ENCODE results near the gene H2AZ2.

The H2AZ2 gene

GRCh38 chr7:44847920-44848634 lies at the start of gene H2AZ2:
H2AZ2 (minus strand) TSS chr7:44848087; CDS start chr7:44847971, 116 bp downstream.
- Mint-ChIP-seq H3K4me3 (peak within 1 kb of the TSS; percentile 86), H3K4me1 (peaks cover 9% of the 10 kb centered on the region), H3K27ac (peak within 1 kb of the TSS; percentile 99), H3K36me3 (no peaks in the 10 kb centered on the region), H3K9me3 (no peaks in the 10 kb centered on the region), H3K27me3 (no peaks in the 10 kb centered on the region)
- peak; percentile 96 to 99 for DNase-seq (ENCODE audit: low spot score in 2 of 2)
- ATAC-seq (ENCODE audit: low read depth): peak; percentile 80

GRCh38 chr7:44897309-44897708 lies 49.4 kb upstream of the H2AZ2 start:
- Mint-ChIP-seq H3K27me3 (no peaks in the 10 kb centered on the region), H3K36me3 (peaks cover 1% of the 10 kb centered on the region), H3K4me1 (peaks cover 5% of the 10 kb centered on the region), H3K27ac (no peak overlapping the region), H3K9me3 (no peaks in the 10 kb centered on the region), H3K4me3 (no peak overlapping the region)
- ATAC-seq (ENCODE audit: low read depth): no peak
- no peak for DNase-seq (ENCODE audit: low spot score in 2 of 2)

GRCh38 chr7:44894888-44895580 lies 47.1 kb upstream of the H2AZ2 start:
- ATAC-seq (ENCODE audit: low read depth) (no peak), DNase-seq (ENCODE audit: low spot score in 2 of 2) (no peak)
- peaks cover 1% of the 10 kb centered on the region for H3K36me3 Mint-ChIP-seq
- no peak overlapping the region for H3K27ac Mint-ChIP-seq
- H3K4me3 Mint-ChIP-seq: no peak overlapping the region
- peaks cover 5% of the 10 kb centered on the region for H3K4me1 Mint-ChIP-seq
- no peaks in the 10 kb centered on the region for H3K9me3 Mint-ChIP-seq
- H3K27me3 Mint-ChIP-seq: no peaks in the 10 kb centered on the region

GRCh38 chr7:44893710-44894234 lies 45.9 kb upstream of the H2AZ2 start:
- DNase-seq (ENCODE audit: low spot score in 2 of 2): no peak
- no peaks in the 10 kb centered on the region for H3K9me3 Mint-ChIP-seq
- H3K27ac Mint-ChIP-seq: no peak overlapping the region
- H3K4me1 Mint-ChIP-seq: peaks cover 5% of the 10 kb centered on the region
- H3K4me3 Mint-ChIP-seq: no peak overlapping the region
- H3K36me3 Mint-ChIP-seq: peaks cover 1% of the 10 kb centered on the region
- H3K27me3 Mint-ChIP-seq: no peaks in the 10 kb centered on the region
- ATAC-seq (ENCODE audit: low read depth): no peak

GRCh38 chr7:44891791-44892190 lies 43.9 kb upstream of the H2AZ2 start:
- Mint-ChIP-seq H3K4me1 (peaks cover 3% of the 10 kb centered on the region), H3K27me3 (no peaks in the 10 kb centered on the region), H3K9me3 (no peaks in the 10 kb centered on the region), H3K27ac (peak overlapping the region; percentile 40), H3K4me3 (no peak overlapping the region), H3K36me3 (no peaks in the 10 kb centered on the region)
- DNase-seq (ENCODE audit: low spot score in 2 of 2) (no peak), ATAC-seq (ENCODE audit: low read depth) (no peak)

- Mint-ChIP-seq H3K27me3 (no peaks in the 10 kb centered on the region), H3K36me3 (no peaks in the 10 kb centered on the region), H3K4me3 (no peak overlapping the region), H3K27ac (peak overlapping the region; percentile 40), H3K9me3 (no peaks in the 10 kb centered on the region), H3K4me1 (peaks cover 3% of the 10 kb centered on the region)
- DNase-seq (ENCODE audit: low spot score in 2 of 2) (no peak), ATAC-seq (ENCODE audit: low read depth) (no peak)
These were observed 43.5 kb upstream of the H2AZ2 start for GRCh38 chr7:44891372-44891771.

GRCh38 chr7:44889086-44889781 lies 41.3 kb upstream of the H2AZ2 start:
- ATAC-seq (ENCODE audit: low read depth): no peak
- H3K27ac Mint-ChIP-seq: no peak overlapping the region
- H3K4me1 Mint-ChIP-seq: peaks cover 10% of the 10 kb centered on the region
- no peak for DNase-seq (ENCODE audit: low spot score in 2 of 2)
- no peaks in the 10 kb centered on the region for H3K9me3 Mint-ChIP-seq
- peaks cover 3% of the 10 kb centered on the region for H3K36me3 Mint-ChIP-seq
- H3K27me3 Mint-ChIP-seq: no peaks in the 10 kb centered on the region
- H3K4me3 Mint-ChIP-seq: no peak overlapping the region

- H3K4me3 Mint-ChIP-seq: peak overlapping the region; percentile 25
- peak; percentile 7 for ATAC-seq (ENCODE audit: low read depth)
- no peaks in the 10 kb centered on the region for H3K27me3 Mint-ChIP-seq
- H3K9me3 Mint-ChIP-seq: no peaks in the 10 kb centered on the region
- peaks cover 3% of the 10 kb centered on the region for H3K36me3 Mint-ChIP-seq
- peak; percentile 31 to 39 for DNase-seq (ENCODE audit: low spot score in 2 of 2)
- H3K4me1 Mint-ChIP-seq: peaks cover 12% of the 10 kb centered on the region
- peak overlapping the region; percentile 38 for H3K27ac Mint-ChIP-seq
These were observed 39.4 kb upstream of the H2AZ2 start for GRCh38 chr7:44887293-44887692.

- DNase-seq (ENCODE audit: low spot score in 2 of 2) (peak; percentile 96 to 97), ATAC-seq (ENCODE audit: low read depth) (peak; percentile 83)
- H3K4me3 Mint-ChIP-seq: peak within 1 kb of the TSS; percentile 92
- H3K27ac Mint-ChIP-seq: peak within 1 kb of the TSS; percentile 99
- H3K9me3 Mint-ChIP-seq: no peaks in the 10 kb centered on the region
- peaks cover 3% of the 10 kb centered on the region for H3K36me3 Mint-ChIP-seq
- H3K27me3 Mint-ChIP-seq: no peaks in the 10 kb centered on the region
- peaks cover 19% of the 10 kb centered on the region for H3K4me1 Mint-ChIP-seq
These were observed 37.8 kb upstream of the H2AZ2 start, which contains the start of gene PURB for GRCh38 chr7:44885394-44886317. PURB (minus strand) TSS chr7:44885530; CDS start chr7:44885348, 182 bp downstream.

- Mint-ChIP-seq H3K36me3 (peaks cover 3% of the 10 kb centered on the region), H3K9me3 (no peaks in the 10 kb centered on the region), H3K4me3 (peak overlapping the region; percentile 92), H3K27ac (peak overlapping the region; percentile 99), H3K4me1 (peaks cover 25% of the 10 kb centered on the region), H3K27me3 (no peaks in the 10 kb centered on the region)
- DNase-seq (ENCODE audit: low spot score in 2 of 2): peak; percentile 44 to 68
- ATAC-seq (ENCODE audit: low read depth): peak; percentile 22
These were observed 36.9 kb upstream of the H2AZ2 start for GRCh38 chr7:44884621-44885393.

GRCh38 chr7:44883961-44884620 lies 36.2 kb upstream of the H2AZ2 start:
- Mint-ChIP-seq H3K4me3 (peak overlapping the region; percentile 92), H3K27me3 (no peaks in the 10 kb centered on the region), H3K9me3 (no peaks in the 10 kb centered on the region), H3K4me1 (peaks cover 25% of the 10 kb centered on the region), H3K36me3 (peaks cover 3% of the 10 kb centered on the region), H3K27ac (peak overlapping the region; percentile 99)
- DNase-seq (ENCODE audit: low spot score in 2 of 2): no peak
- ATAC-seq (ENCODE audit: low read depth): no peak

- H3K9me3 Mint-ChIP-seq: no peaks in the 10 kb centered on the region
- H3K4me1 Mint-ChIP-seq: peaks cover 25% of the 10 kb centered on the region
- H3K27ac Mint-ChIP-seq: no peak overlapping the region
- peaks cover 3% of the 10 kb centered on the region for H3K36me3 Mint-ChIP-seq
- no peak overlapping the region for H3K4me3 Mint-ChIP-seq
- no peak for ATAC-seq (ENCODE audit: low read depth)
- H3K27me3 Mint-ChIP-seq: no peaks in the 10 kb centered on the region
- no peak for DNase-seq (ENCODE audit: low spot score in 2 of 2)
These were observed 35.0 kb upstream of the H2AZ2 start for GRCh38 chr7:44882899-44883298.

Measured in memory B cell (primary cell).